K562 (cell line): ENCODE results near the gene C3orf70. TPM values are rescaled to one million over a fixed set of nuclear protein-coding genes. Genes with fewer than 3 reads are reported as not detected.

Experiments
- ATAC-seq: fragments of 200-7000 bp; cut with Tn5 transposase; 3 replicates; pipeline ENCODE4 v1.9.1; 2020; ENCODE audit warnings: moderate library complexity
- BruUV-seq: library from RNA; stranded (reverse); fragments of 400-500 nt; replicated peaks from 2 replicates; lab custom pipeline; 2021; lab: Mats Ljungman, UMichigan
- CTCF ChIA-PET: fragments of 300-600 bp; formaldehyde crosslinking; extraction: SDS; loops from one replicate; lab custom pipeline; 2021; ENCODE audit warnings: low intra/inter-chr PET ratio; lab: Yijun Ruan, JAX
- POLR2A ChIA-PET: fragments of 300-600, 350-650 bp; sonication (Branson Sonifier 250); formaldehyde crosslinking; extraction: SDS; loops from one replicate; lab custom pipeline; 2021; ENCODE audit warnings: antibody characterized with exemption, inconsistent platforms; lab: Yijun Ruan, JAX
- DNase-seq, 4 experiments: peaks; one replicate each; pipeline versions ENCODE4 v3.0.0 to v3.0.0-alpha.2; 2011 to 2018; ENCODE audit warnings: low spot score in 3 of 4, mixed read lengths in 3 of 4; ENCODE audit errors: extremely low read depth in 1 of 4
- FAIRE-seq: peaks from 2 replicates; lab custom pipeline; 2011; peaks lifted over from hg19 to GRCh38; lab: Jason Lieb, UNC
- H2AFZ ChIP-seq: 2 replicates; pipeline ENCODE4 v1.6.0; 2011; ENCODE audit warnings: low read depth, low read length, control low read depth, inconsistent platforms
- H3K27ac ChIP-seq: fragments of 200-600 bp; 3 replicates; pipeline ENCODE4 v1.8.0; 2011; ENCODE audit warnings: low read depth, mild to moderate bottlenecking, control low read depth, inconsistent platforms, low read length, moderate library complexity, mixed read lengths; ENCODE audit errors: extremely low read depth
- H3K27me3 ChIP-seq, 2 experiments: fragments of 300-600 bp in 1 of 2; 2 replicates in 1 of 2; 3 replicates in 1 of 2; pipeline versions ENCODE4 v1.6.0 to v1.8.0; 2011; ENCODE audit warnings: inconsistent platforms in 2 of 2, low read length in 2 of 2, mild to moderate bottlenecking in 1 of 2, mixed read lengths in 1 of 2, moderate library complexity in 1 of 2; ENCODE audit not compliant: control insufficient read depth in 2 of 2, insufficient read depth in 2 of 2
- H3K36me3 ChIP-seq: fragments of 300-600 bp; 3 replicates; pipeline ENCODE4 v1.8.0; 2011; ENCODE audit warnings: mild to moderate bottlenecking, low read length, inconsistent platforms; ENCODE audit not compliant: control insufficient read depth, insufficient read depth
- H3K4me1 ChIP-seq, 2 experiments: fragments of 200-600 bp in 1 of 2; replicated peaks in 1 of 2; 2 replicates in 1 of 2; 3 replicates in 1 of 2; pipeline versions ENCODE4 v1.5.1 to v1.8.0; 2011; ENCODE audit warnings: inconsistent platforms in 2 of 2, low read length in 2 of 2, mild to moderate bottlenecking in 1 of 2, mixed read lengths in 1 of 2, moderate library complexity in 1 of 2; ENCODE audit not compliant: control insufficient read depth in 2 of 2, insufficient read depth in 2 of 2
- H3K4me2 ChIP-seq: 2 replicates; pipeline ENCODE4 v1.6.1; 2011; ENCODE audit warnings: low read length, control low read depth, inconsistent platforms, mixed read lengths; ENCODE audit not compliant: insufficient read depth
- H3K4me3 ChIP-seq: fragments of 200-600 bp; sonication (generic), shearing (Covaris generic); 2 replicates; pipeline ENCODE4 v1.5.1; 2016; ENCODE audit warnings: control low read depth, inconsistent platforms
- H3K79me2 ChIP-seq: fragments of 200-600 bp; 3 replicates; pipeline ENCODE4 v1.8.0; 2011; ENCODE audit warnings: low read length, inconsistent platforms; ENCODE audit not compliant: control insufficient read depth, insufficient read depth
- H3K9ac ChIP-seq, 2 experiments: 2 replicates each; pipeline versions ENCODE4 v1.6.0 to v1.6.1; 2011; ENCODE audit warnings: low read depth in 2 of 2, low read length in 2 of 2, control low read depth in 1 of 2, inconsistent platforms in 1 of 2, mild to moderate bottlenecking in 1 of 2, mixed read lengths in 1 of 2; ENCODE audit not compliant: insufficient read depth in 1 of 2
- H3K9me1 ChIP-seq: one replicate; pipeline ENCODE4 v1.6.0; 2011; ENCODE audit warnings: inconsistent platforms, mild to moderate bottlenecking, low read length, moderate library complexity; ENCODE audit not compliant: control insufficient read depth, insufficient read depth
- H3K9me3 ChIP-seq: replicated peaks from 2 replicates; pipeline ENCODE4 v1.5.1; 2011; ENCODE audit warnings: low read depth, low read length, inconsistent platforms; ENCODE audit not compliant: control insufficient read depth, insufficient read depth
- H4K20me1 ChIP-seq: replicated peaks from 2 replicates; pipeline ENCODE4 v1.6.1; 2011; ENCODE audit warnings: low read length, inconsistent platforms, mixed read lengths; ENCODE audit not compliant: control insufficient read depth, insufficient read depth
- ATF7 ChIP-seq: fragments of 450-650 bp; IDR thresholded peaks from 2 replicates; pipeline ENCODE4 v1.7.1; 2014; ENCODE audit warnings: mild to moderate bottlenecking, moderate library complexity
- CHD2 ChIP-seq: IDR thresholded peaks from 2 replicates; pipeline ENCODE4 v1.6.1; 2011; ENCODE audit warnings: low read depth, low read length
- CREM ChIP-seq: IDR thresholded peaks from 2 replicates; pipeline ENCODE4 v1.6.1; 2014; ENCODE audit warnings: antibody characterized with exemption, low read depth
- JUN ChIP-seq, 2 experiments: sonication (generic) in 1 of 2; formaldehyde crosslinking in 1 of 2; IDR thresholded peaks; 2 replicates each; pipeline versions ENCODE4 v1.6.1 to v1.8.0; 2012 to 2022; ENCODE audit warnings: borderline replicate concordance in 2 of 2, mild to moderate bottlenecking in 2 of 2, improper control_type of control experiment in 1 of 2, low read depth in 1 of 2, low read length in 1 of 2, missing genetic modification reagents in 1 of 2
- NCOA6 ChIP-seq: fragments of 450-650 bp; IDR thresholded peaks from 2 replicates; pipeline ENCODE4 v1.6.1; 2017; ENCODE audit warnings: mild to moderate bottlenecking
- NR2C1 ChIP-seq, 2 experiments: fragments of 450-650 bp; IDR thresholded peaks; 2 replicates each; pipeline ENCODE4 v1.6.1; 2017; ENCODE audit warnings: mild to moderate bottlenecking in 2 of 2, antibody characterized with exemption in 1 of 2, inconsistent platforms in 1 of 2, missing compliant biosample characterization in 1 of 2, missing genetic modification characterization in 1 of 2
- PML ChIP-seq: IDR thresholded peaks from 2 replicates; pipeline ENCODE4 v1.6.1; 2012; ENCODE audit warnings: low read length, inconsistent platforms
- RBM14 ChIP-seq: fragments of 200-400 bp; formaldehyde crosslinking; IDR thresholded peaks from 2 replicates; pipeline ENCODE4 v1.6.1; 2018; ENCODE audit warnings: low read depth, mild to moderate bottlenecking, low read length, moderate library complexity, borderline replicate concordance; ENCODE audit not compliant: insufficient read depth
- RBM15 ChIP-seq: fragments of 200-400 bp; formaldehyde crosslinking; IDR thresholded peaks from 2 replicates; pipeline ENCODE4 v1.6.1; 2018; ENCODE audit warnings: mild to moderate bottlenecking, low read length, moderate library complexity; ENCODE audit not compliant: insufficient read depth
- SMARCA4 ChIP-seq: fragments of 450-650 bp; IDR thresholded peaks from 2 replicates; pipeline ENCODE4 v1.6.1; 2016
- SMARCE1 ChIP-seq: fragments of 450-650 bp; IDR thresholded peaks from 2 replicates; pipeline ENCODE4 v1.7.1; 2016; ENCODE audit warnings: mild to moderate bottlenecking
- THRAP3 ChIP-seq: fragments of 450-650 bp; IDR thresholded peaks from 2 replicates; pipeline ENCODE4 v1.6.1; 2016; ENCODE audit warnings: mild to moderate bottlenecking, inconsistent platforms, borderline replicate concordance
- ZNF212 ChIP-seq: fragments of 450-650 bp; formaldehyde crosslinking; IDR thresholded peaks from 2 replicates; pipeline ENCODE4 v1.4.0; 2020; ENCODE audit warnings: mild to moderate bottlenecking
- WGBS: fragments of 100-300 bp; shearing (Covaris generic); methylation state at CpG from one replicate; pipeline ENCODE4 v1.1.6; 2016; ENCODE audit warnings: low coverage, mixed read lengths; ENCODE audit not compliant: insufficient coverage; ENCODE audit errors: missing lambda C conversion rate; 5-methylcytosine and 5-hydroxymethylcytosine counted together
- in situ Hi-C: fragments of 300-500 bp; cut with MboI; formaldehyde crosslinking; loops from 4 replicates; pipeline ENCODE4 v1.15.0; 2018; ENCODE audit warnings: inconsistent platforms, mixed read lengths
- intact Hi-C: fragments of 100-400 bp; cut with micrococcal nuclease; formaldehyde crosslinking; loops from 2 replicates; pipeline ENCODE4 v1.14.2; 2022
- polyA plus RNA-seq, 8 experiments: library from polyadenylated mRNA; depleted of rRNA in 4 of 8; stranded (reverse) in 5 of 8; unstranded in 3 of 8; fragments of >200 nt; fragmentation: Nextera tagmentation in 2 of 8; fragmentation: Illumina TruSeq in 1 of 8; extraction: Ambion mirVana in 2 of 8; extraction: Trizol in 1 of 8; gene quantifications; 2 replicates each; pipeline versions ENCODE4 v1.2.1 to v1.2.3, GENCODE V29; 2011 to 2014; ENCODE audit warnings: inconsistent platforms in 1 of 8, missing spikeins in 1 of 8
- total RNA-seq, 7 experiments: library from RNA; depleted of rRNA in 6 of 7; stranded (reverse); fragments of >200 nt in 6 of 7; fragmentation: Illumina TruSeq in 2 of 7; extraction: Trizol in 2 of 7; gene quantifications; 2 replicates each; pipeline versions ENCODE4 v1.2.1 to v1.2.3, GENCODE V29; 2011 to 2021; ENCODE audit warnings: low replicate concordance in 1 of 7
- TF ChIP-seq, protein P1 (sequence below), 2 experiments: IDR thresholded peaks; 2 replicates each; pipeline ENCODE4 v1.6.1; 2012; ENCODE audit warnings: improper control_type of control experiment in 2 of 2, low read depth in 2 of 2, low read length in 2 of 2, borderline replicate concordance in 1 of 2
- TF ChIP-seq, protein P2 (sequence below), 2 experiments: IDR thresholded peaks; 2 replicates each; pipeline ENCODE4 v1.6.1; 2011; ENCODE audit warnings: borderline replicate concordance in 1 of 2, control low read depth in 1 of 2, low read depth in 1 of 2, low read length in 1 of 2, mild to moderate bottlenecking in 1 of 2, mixed read lengths in 1 of 2, moderate library complexity in 1 of 2; ENCODE audit not compliant: insufficient read depth in 1 of 2, insufficient read length in 1 of 2, poor library complexity in 1 of 2, severe bottlenecking in 1 of 2; ENCODE audit errors: extremely low read depth in 1 of 2
- TF ChIP-seq, protein P3 (sequence below): sonication (generic); formaldehyde crosslinking; IDR thresholded peaks from 2 replicates; pipeline ENCODE4 v1.9.0; 2022; ENCODE audit warnings: mild to moderate bottlenecking, missing genetic modification reagents

Gene C3orf70
- total and polyA plus RNA-seq, 9 of the 15 experiments (the other 6 are each of a cell fraction or from before 2014, with no cell fraction given): 0.01 to 0.04 (median 0.03) TPM; not detected in 6

DNA sequence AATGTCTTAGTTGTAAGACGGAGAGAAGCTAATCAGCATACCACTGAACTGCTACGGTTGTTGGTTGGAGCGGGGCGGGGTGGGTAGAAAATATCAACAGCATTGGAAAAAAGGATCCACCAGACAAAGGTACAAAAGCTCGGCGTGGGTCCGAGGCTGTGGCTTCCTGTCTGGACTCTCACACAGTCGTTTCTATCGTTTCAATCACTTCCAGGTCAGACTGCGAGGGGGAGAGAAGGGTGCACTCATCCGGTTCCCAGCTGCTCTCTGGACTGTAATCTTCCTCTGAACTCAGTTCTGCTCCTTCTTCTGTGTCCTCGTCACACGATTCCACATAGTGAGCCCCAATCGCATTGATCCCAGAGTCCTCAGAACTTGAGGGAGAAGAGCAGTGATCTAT lies 70.0 kb downstream of the C3orf70 start (continued):
- TF ChIP-seq, protein P1, sequence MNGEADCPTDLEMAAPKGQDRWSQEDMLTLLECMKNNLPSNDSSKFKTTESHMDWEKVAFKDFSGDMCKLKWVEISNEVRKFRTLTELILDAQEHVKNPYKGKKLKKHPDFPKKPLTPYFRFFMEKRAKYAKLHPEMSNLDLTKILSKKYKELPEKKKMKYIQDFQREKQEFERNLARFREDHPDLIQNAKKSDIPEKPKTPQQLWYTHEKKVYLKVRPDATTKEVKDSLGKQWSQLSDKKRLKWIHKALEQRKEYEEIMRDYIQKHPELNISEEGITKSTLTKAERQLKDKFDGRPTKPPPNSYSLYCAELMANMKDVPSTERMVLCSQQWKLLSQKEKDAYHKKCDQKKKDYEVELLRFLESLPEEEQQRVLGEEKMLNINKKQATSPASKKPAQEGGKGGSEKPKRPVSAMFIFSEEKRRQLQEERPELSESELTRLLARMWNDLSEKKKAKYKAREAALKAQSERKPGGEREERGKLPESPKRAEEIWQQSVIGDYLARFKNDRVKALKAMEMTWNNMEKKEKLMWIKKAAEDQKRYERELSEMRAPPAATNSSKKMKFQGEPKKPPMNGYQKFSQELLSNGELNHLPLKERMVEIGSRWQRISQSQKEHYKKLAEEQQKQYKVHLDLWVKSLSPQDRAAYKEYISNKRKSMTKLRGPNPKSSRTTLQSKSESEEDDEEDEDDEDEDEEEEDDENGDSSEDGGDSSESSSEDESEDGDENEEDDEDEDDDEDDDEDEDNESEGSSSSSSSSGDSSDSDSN (IDR thresholded peaks at IDR 0.05; ENCODE audit: borderline replicate concordance in 1 of 2, low read depth in 2 of 2, low read length in 2 of 2): peak in 1 of 2 experiments; percentile 65; a peak in 1 of 4 replicates
- TF ChIP-seq NR2C1 (IDR thresholded peaks at IDR 0.05) (peak; percentile 90), NR2C1 (tag; IDR thresholded peaks at IDR 0.05) (peak; percentile 89)

DNA sequence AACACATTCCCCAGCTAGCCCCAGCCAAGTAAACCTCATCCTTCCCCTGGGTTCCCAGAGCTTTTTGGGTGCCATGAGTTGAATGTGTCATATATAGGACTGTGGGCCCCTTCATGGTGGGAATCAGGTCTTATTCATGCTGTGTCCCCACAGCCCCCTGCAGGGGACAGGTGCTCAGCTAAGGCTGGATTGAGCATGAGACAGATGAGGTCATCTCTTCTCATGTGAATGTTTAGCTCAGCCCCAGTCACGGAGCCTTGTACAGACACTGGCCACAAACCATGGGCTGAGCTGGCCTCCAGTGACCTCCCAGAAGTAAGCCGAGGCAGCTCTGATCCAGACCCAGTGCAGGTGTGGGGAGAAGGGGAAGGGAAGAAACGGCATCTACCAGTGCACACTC lies 70.7 kb downstream of the C3orf70 start:
- Histone ChIP-seq H3K9ac (no peak overlapping the region), H4K20me1 (no peaks in the 10 kb centered on the region), H3K36me3 (no peaks in the 10 kb centered on the region), H3K9me3 (no peaks in the 10 kb centered on the region), H3K4me3 (no peak overlapping the region), H2AFZ (peak overlapping the region; percentile 73; the same call in 1 of the 2 replicates), H3K27ac (no peak overlapping the region), H3K79me2 (no peaks in the 10 kb centered on the region), H3K4me2 (peak overlapping the region; percentile 39; the same call in 1 of the 2 replicates), H3K27me3 (peaks cover 19 to 33% of the 10 kb centered on the region in 2 experiments), H3K9me1 (no peaks in the 10 kb centered on the region), H3K4me1 (no peaks in the 10 kb centered on the region; a peak in 1 of 5 replicates)
- ChIA-PET POLR2A (interaction anchor here (0.7 kb wide), 1 partner anchor 13 kb away, joined by 3 read pairs; no protein-coding TSS in a partner anchor), CTCF (no interaction called here)
- intact Hi-C loops (loop anchor here (5.0 to 10.0 kb wide), 2 partner anchors 95 to 193 kb away; no protein-coding TSS in a partner anchor), in situ Hi-C loops (no loop called here)
- peak; percentile 59 for ATAC-seq
- no peak for FAIRE-seq
- no TSS peak for BruUV-seq
- 8% methylated on average over 3 of the region's 3 CpGs for WGBS
- DNase-seq: no peak
- TF ChIP-seq RBM15 (no peak), NCOA6 (no peak), ZNF212 (CRISPR knock-in tag) (no peak), CHD2 (no peak), THRAP3 (no peak), RBM14 (no peak), SMARCE1 (no peak), PML (no peak), CREM (no peak), SMARCA4 (no peak), ATF7 (peak; percentile 50), JUN (IDR thresholded peaks at IDR 0.05; ENCODE audit: borderline replicate concordance, low read depth, low read length) (0 out of 2 replicates have a peak, but pooled peaks have one; percentile 15), JUN (CRISPR knock-in tag; IDR thresholded peaks at IDR 0.05; ENCODE audit: borderline replicate concordance) (no peak)
- TF ChIP-seq, protein P2, sequence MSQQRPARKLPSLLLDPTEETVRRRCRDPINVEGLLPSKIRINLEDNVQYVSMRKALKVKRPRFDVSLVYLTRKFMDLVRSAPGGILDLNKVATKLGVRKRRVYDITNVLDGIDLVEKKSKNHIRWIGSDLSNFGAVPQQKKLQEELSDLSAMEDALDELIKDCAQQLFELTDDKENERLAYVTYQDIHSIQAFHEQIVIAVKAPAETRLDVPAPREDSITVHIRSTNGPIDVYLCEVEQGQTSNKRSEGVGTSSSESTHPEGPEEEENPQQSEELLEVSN (IDR thresholded peaks at IDR 0.05; ENCODE audit: borderline replicate concordance in 1 of 2, extremely low read depth in 1 of 2, insufficient read depth in 1 of 2, insufficient read length in 1 of 2, low read depth in 1 of 2, low read length in 1 of 2, poor library complexity in 1 of 2, severe bottlenecking in 1 of 2): no peak
- TF ChIP-seq, protein P3, sequence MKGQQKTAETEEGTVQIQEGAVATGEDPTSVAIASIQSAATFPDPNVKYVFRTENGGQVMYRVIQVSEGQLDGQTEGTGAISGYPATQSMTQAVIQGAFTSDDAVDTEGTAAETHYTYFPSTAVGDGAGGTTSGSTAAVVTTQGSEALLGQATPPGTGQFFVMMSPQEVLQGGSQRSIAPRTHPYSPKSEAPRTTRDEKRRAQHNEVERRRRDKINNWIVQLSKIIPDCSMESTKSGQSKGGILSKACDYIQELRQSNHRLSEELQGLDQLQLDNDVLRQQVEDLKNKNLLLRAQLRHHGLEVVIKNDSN: no peak
